GM21576 (cell line): ENCODE results near the gene OR8D2.
"Not testable (repeated sequence)": the region's sequence is repeated elsewhere in the genome, so short reads cannot be mapped to it uniquely, and the experiment has no call there.

Experiments
- ATAC-seq: cut with Tn5 transposase; IDR thresholded peaks from one replicate; pipeline ENCODE4 v1.9.1; 2021; ENCODE audit warnings: mild to moderate bottlenecking, moderate library complexity; ENCODE audit not compliant: unreplicated experiment

The OR8D2 gene

GRCh38 chr11:124294687-124295086, 25.3 kb downstream of the OR8D2 start:
- no peak for ATAC-seq

- ATAC-seq = no peak
Measured at GRCh38 chr11:124285610-124286344, 34.2 kb downstream of the OR8D2 start.

- ATAC-seq = no peak
Measured at GRCh38 chr11:124278261-124278660, 41.7 kb downstream of the OR8D2 start.

GRCh38 chr11:124277804-124278203, 42.2 kb downstream of the OR8D2 start:
- no peak for ATAC-seq

- ATAC-seq = no peak
Measured at GRCh38 chr11:124277207-124277606, 42.8 kb downstream of the OR8D2 start.

DNA sequence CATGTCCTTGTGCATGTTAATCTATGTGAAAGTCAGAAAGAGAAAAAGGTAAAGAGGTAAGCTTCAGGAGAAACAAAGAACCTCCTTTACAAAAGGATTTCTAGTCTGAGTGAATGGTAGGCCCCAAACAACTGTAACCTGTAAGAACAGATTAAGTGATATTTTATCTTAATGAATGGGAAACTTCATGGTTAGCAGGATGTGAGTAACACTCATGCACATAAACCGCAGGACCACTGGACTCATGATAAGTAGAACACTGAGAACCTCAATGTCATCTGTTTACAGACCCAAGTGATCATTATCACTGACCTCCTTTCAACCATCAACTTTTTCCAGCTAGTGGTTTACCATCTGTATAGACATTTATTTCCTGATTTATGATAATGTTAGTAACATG, 43.9 kb downstream of the OR8D2 start:
- no peak for ATAC-seq

- ATAC-seq = no peak
Measured at GRCh38 chr11:124274000-124274399, 46.0 kb downstream of the OR8D2 start.

DNA sequence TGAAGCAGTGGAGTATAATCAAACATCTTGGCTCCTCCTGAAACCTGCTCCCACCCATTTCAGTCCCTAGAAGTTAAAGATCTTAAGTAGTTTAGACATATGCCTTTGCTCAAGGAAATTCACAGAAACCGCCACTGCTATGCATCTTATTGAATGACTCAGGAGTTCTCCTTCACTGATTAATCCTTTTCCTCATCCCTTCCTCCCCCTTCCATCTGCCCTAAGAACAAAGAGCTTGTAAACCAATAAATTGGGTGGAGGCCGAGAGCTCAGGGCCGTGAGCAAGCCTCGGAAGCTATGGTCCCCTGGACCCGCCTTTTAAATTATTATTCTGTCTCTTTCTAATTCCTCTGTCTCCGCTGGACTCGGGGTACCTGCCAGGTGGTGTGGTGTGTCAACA, 49.1 kb downstream of the OR8D2 start:
- ATAC-seq = not testable (repeated sequence)
